ENCODE measurements around the gene HPD. TPM values are rescaled to one million over a fixed set of nuclear protein-coding genes. Genes with fewer than 3 reads are reported as not detected.
"Not testable (repeated sequence)": the region's sequence is repeated elsewhere in the genome, so short reads cannot be mapped to it uniquely, and the experiment has no call there.

HPD gene
- total RNA-seq: not detected

GRCh38 chr12:121858662-121859572 lies at the start of gene HPD:
Gene HPD, minus strand, starts transcription at chr12:121858859. Its CDS starts 36 bp downstream, at chr12:121858823.
- H3K4me3 Mint-ChIP-seq: no peak within 1 kb of the TSS
- H3K9me3 Mint-ChIP-seq: no peaks in the 10 kb centered on the region
- peak within 1 kb of the TSS; percentile 41 for H3K27ac Mint-ChIP-seq
- H3K4me1 Mint-ChIP-seq: no peaks in the 10 kb centered on the region
- no peaks in the 10 kb centered on the region for H3K36me3 Mint-ChIP-seq (ENCODE audit: low read depth)
- DNase-seq: no peak
- ChIA-PET POLR2A (no interaction called here), CTCF (interaction anchor here (0.6 to 2.5 kb wide), 2 partner anchors 65 to 127 kb away, joined by 4 to 5 read pairs; partner anchors contain the start of gene RHOF)
- no peaks in the 10 kb centered on the region for H3K27me3 Mint-ChIP-seq

- peaks cover 8% of the 10 kb centered on the region for H3K4me1 Mint-ChIP-seq
- POLR2A ChIA-PET: no interaction called here
- H3K36me3 Mint-ChIP-seq (ENCODE audit: low read depth): peaks cover 47% of the 10 kb centered on the region
- no peak overlapping the region for H3K4me3 Mint-ChIP-seq
- no peak overlapping the region for H3K27ac Mint-ChIP-seq
- DNase-seq: no peak
- H3K9me3 Mint-ChIP-seq: no peaks in the 10 kb centered on the region
- H3K27me3 Mint-ChIP-seq: no peaks in the 10 kb centered on the region
- CTCF ChIA-PET: interaction anchor here (1.5 kb wide), 1 partner anchor 13 kb away, joined by 4 read pairs; the partner anchor contains the start of gene CFAP251
Observed at GRCh38 chr12:121905746-121906145, 47.1 kb upstream of the HPD start.

- H3K27ac Mint-ChIP-seq: no peak overlapping the region
- CTCF ChIA-PET: interaction anchor here (0.5 to 2.8 kb wide), 4 partner anchors 10 to 108 kb away, joined by 3 to 10 read pairs (median 4); partner anchors contain the start of genes PSMD9 and RHOF
- no peak for DNase-seq
- H3K27me3 Mint-ChIP-seq: no peaks in the 10 kb centered on the region
- no peaks in the 10 kb centered on the region for H3K4me1 Mint-ChIP-seq
- H3K4me3 Mint-ChIP-seq: no peak overlapping the region
- H3K9me3 Mint-ChIP-seq: no peaks in the 10 kb centered on the region
- peaks cover 38% of the 10 kb centered on the region for H3K36me3 Mint-ChIP-seq (ENCODE audit: low read depth)
- POLR2A ChIA-PET: no interaction called here
Observed at GRCh38 chr12:121903202-121903601, 44.5 kb upstream of the HPD start.

GRCh38 chr12:121899590-121899989 lies 40.9 kb upstream of the HPD start:
- Mint-ChIP-seq H3K4me3 (no peak overlapping the region), H3K27ac (no peak overlapping the region), H3K9me3 (no peaks in the 10 kb centered on the region), H3K4me1 (peaks cover 7% of the 10 kb centered on the region), H3K27me3 (no peaks in the 10 kb centered on the region), H3K36me3 (ENCODE audit: low read depth) (peaks cover 40% of the 10 kb centered on the region)
- ChIA-PET CTCF (interaction anchor here (0.6 to 2.0 kb wide), 2 partner anchors 106 to 183 kb away, joined by 3 to 7 read pairs; partner anchors contain the start of gene RHOF), POLR2A (no interaction called here)
- no peak for DNase-seq

GRCh38 chr12:121898287-121898686 lies 39.6 kb upstream of the HPD start:
- CTCF ChIA-PET: interaction anchor here (0.6 to 2.0 kb wide), 3 partner anchors 10 to 201 kb away, joined by 5 to 7 read pairs (median 5); partner anchors contain the start of genes PSMD9 and RHOF
- Mint-ChIP-seq H3K27ac (no peak overlapping the region), H3K27me3 (no peaks in the 10 kb centered on the region)

GRCh38 chr12:121894633-121895032 lies 36.0 kb upstream of the HPD start:
- CTCF ChIA-PET: interaction anchor here (1.2 to 4.6 kb wide), 3 partner anchors 82 to 99 kb away, joined by 3 to 40 read pairs (median 4); no protein-coding TSS in a partner anchor
- peak overlapping the region; percentile 80 for H3K27ac Mint-ChIP-seq

More at GRCh38 chr12:121898287-121898686, 39.6 kb upstream of the HPD start:
- Mint-ChIP-seq H3K4me3 (no peak overlapping the region), H3K4me1 (peaks cover 20% of the 10 kb centered on the region), H3K36me3 (ENCODE audit: low read depth) (peaks cover 42% of the 10 kb centered on the region), H3K9me3 (no peaks in the 10 kb centered on the region)
- POLR2A ChIA-PET: no interaction called here
- DNase-seq: no peak

GRCh38 chr12:121893961-121894460 lies 35.4 kb upstream of the HPD start:
- ChIA-PET CTCF (interaction anchor here (0.6 to 4.6 kb wide), 5 partner anchors 11 to 332 kb away, joined by 3 to 40 read pairs (median 4); no protein-coding TSS in a partner anchor), POLR2A (no interaction called here)
- H3K27ac Mint-ChIP-seq: peak overlapping the region; percentile 80
- H3K27me3 Mint-ChIP-seq: no peaks in the 10 kb centered on the region
- DNase-seq: peak; percentile 35
- peaks cover 31% of the 10 kb centered on the region for H3K36me3 Mint-ChIP-seq (ENCODE audit: low read depth)
- no peak overlapping the region for H3K4me3 Mint-ChIP-seq
- H3K9me3 Mint-ChIP-seq: no peaks in the 10 kb centered on the region
- peaks cover 45% of the 10 kb centered on the region for H3K4me1 Mint-ChIP-seq

More at GRCh38 chr12:121894633-121895032, 36.0 kb upstream of the HPD start:
- Mint-ChIP-seq H3K4me1 (peaks cover 41% of the 10 kb centered on the region), H3K27me3 (no peaks in the 10 kb centered on the region), H3K4me3 (no peak overlapping the region), H3K36me3 (ENCODE audit: low read depth) (peaks cover 31% of the 10 kb centered on the region), H3K9me3 (no peaks in the 10 kb centered on the region)
- DNase-seq: peak; percentile 22
- POLR2A ChIA-PET: no interaction called here

- no peaks in the 10 kb centered on the region for H3K27me3 Mint-ChIP-seq
- CTCF ChIA-PET: interaction anchor here (0.6 to 4.6 kb wide), 6 partner anchors 10 to 331 kb away, joined by 3 to 40 read pairs (median 4); no protein-coding TSS in a partner anchor
- H3K27ac Mint-ChIP-seq: peak overlapping the region; percentile 80
- H3K4me1 Mint-ChIP-seq: peaks cover 51% of the 10 kb centered on the region
- POLR2A ChIA-PET: no interaction called here
- H3K4me3 Mint-ChIP-seq: no peak overlapping the region
- H3K9me3 Mint-ChIP-seq: no peaks in the 10 kb centered on the region
- DNase-seq: no peak
- peaks cover 31% of the 10 kb centered on the region for H3K36me3 Mint-ChIP-seq (ENCODE audit: low read depth)
Observed at GRCh38 chr12:121892673-121893561, 34.3 kb upstream of the HPD start.

- POLR2A ChIA-PET, DNase-seq, H3K9me3 Mint-ChIP-seq, H3K27me3 Mint-ChIP-seq: not testable (repeated sequence)
- peak overlapping the region; percentile 98 for H3K27ac Mint-ChIP-seq
- CTCF ChIA-PET: interaction anchor here (0.6 to 3.5 kb wide), 7 partner anchors 13 to 716 kb away, joined by 3 to 32 read pairs (median 5); partner anchors contain the start of gene RHOF
- H3K36me3 Mint-ChIP-seq (ENCODE audit: low read depth): peaks cover 15% of the 10 kb centered on the region
- H3K4me3 Mint-ChIP-seq: peak overlapping the region; percentile 94
- H3K4me1 Mint-ChIP-seq: peaks cover 49% of the 10 kb centered on the region
Observed at GRCh38 chr12:121889661-121890060, 31.0 kb upstream of the HPD start.

GRCh38 chr12:121889274-121889624 lies 30.6 kb upstream of the HPD start:
- Mint-ChIP-seq H3K27ac (peak overlapping the region; percentile 98), H3K9me3 (no peaks in the 10 kb centered on the region), H3K4me1 (peaks cover 45% of the 10 kb centered on the region), H3K36me3 (ENCODE audit: low read depth) (peaks cover 15% of the 10 kb centered on the region), H3K4me3 (peak overlapping the region; percentile 94), H3K27me3 (no peaks in the 10 kb centered on the region)
- no peak for DNase-seq
- ChIA-PET POLR2A (interaction anchor here (0.9 kb wide), 1 partner anchor 87 kb away, joined by 3 read pairs; no protein-coding TSS in a partner anchor), CTCF (interaction anchor here (0.6 to 3.5 kb wide), 8 partner anchors 14 to 105 kb away, joined by 3 to 32 read pairs (median 5); partner anchors contain the start of gene RHOF)

GRCh38 chr12:121888478-121889273 lies 30.0 kb upstream of the HPD start, which contains the start of gene PSMD9:
Gene PSMD9, plus strand, starts transcription at chr12:121888790. Its CDS starts 67 bp downstream, at chr12:121888857.
- peaks cover 1% of the 10 kb centered on the region for H3K27me3 Mint-ChIP-seq
- peaks cover 39% of the 10 kb centered on the region for H3K4me1 Mint-ChIP-seq
- peak; percentile 99 for DNase-seq
- ChIA-PET POLR2A (interaction anchor here (0.9 kb wide), 2 partner anchors 87 to 94 kb away, joined by 3 to 6 read pairs; no protein-coding TSS in a partner anchor), CTCF (interaction anchor here (0.5 to 3.5 kb wide), 25 partner anchors 9 to 448 kb away, joined by 3 to 32 read pairs (median 4); partner anchors contain the start of genes MORN3, RHOF and TMEM120B)
- peaks cover 12% of the 10 kb centered on the region for H3K36me3 Mint-ChIP-seq (ENCODE audit: low read depth)
- H3K9me3 Mint-ChIP-seq: no peaks in the 10 kb centered on the region
- peak within 1 kb of the TSS; percentile 98 for H3K27ac Mint-ChIP-seq
- H3K4me3 Mint-ChIP-seq: peak within 1 kb of the TSS; percentile 94
